Sciatic nerve (tissue), 2 donors: ENCODE results near the gene INF2. TPM values are rescaled to one million over a fixed set of nuclear protein-coding genes. Genes with fewer than 3 reads are reported as not detected.
"Not testable (repeated sequence)": the region's sequence is repeated elsewhere in the genome, so short reads cannot be mapped to it uniquely, and the experiment has no call there.

Source experiments
- ATAC-seq: fragments of 200-7000 bp; cut with Tn5 transposase; one replicate; pipeline ENCODE4 v1.9.1; 2020; ENCODE audit warnings: mild to moderate bottlenecking, moderate library complexity
- DNase-seq: peaks from one replicate; pipeline ENCODE4 v3.0.0-alpha.2; 2020; ENCODE audit warnings: low spot score
- intact Hi-C: fragments of 100-400 bp; cut with DNase I; formaldehyde crosslinking; loops from one replicate; pipeline ENCODE4 v1.14.2; 2022
- total RNA-seq: library from RNA; stranded (reverse); fragmentation: NEBNext Ultra II Directional; extraction: Animal tissue kit (Norgen Biotek cat#: 25700); gene quantifications from one replicate; pipeline ENCODE4 v1.2.1, GENCODE V29; 2021
- donor health status: DM: no; HTN: no; CAD: no.
- donor health status: DM: no; HTN: no; CAD: no.

The INF2 gene
- total RNA-seq, result 343 TPM

DNA sequence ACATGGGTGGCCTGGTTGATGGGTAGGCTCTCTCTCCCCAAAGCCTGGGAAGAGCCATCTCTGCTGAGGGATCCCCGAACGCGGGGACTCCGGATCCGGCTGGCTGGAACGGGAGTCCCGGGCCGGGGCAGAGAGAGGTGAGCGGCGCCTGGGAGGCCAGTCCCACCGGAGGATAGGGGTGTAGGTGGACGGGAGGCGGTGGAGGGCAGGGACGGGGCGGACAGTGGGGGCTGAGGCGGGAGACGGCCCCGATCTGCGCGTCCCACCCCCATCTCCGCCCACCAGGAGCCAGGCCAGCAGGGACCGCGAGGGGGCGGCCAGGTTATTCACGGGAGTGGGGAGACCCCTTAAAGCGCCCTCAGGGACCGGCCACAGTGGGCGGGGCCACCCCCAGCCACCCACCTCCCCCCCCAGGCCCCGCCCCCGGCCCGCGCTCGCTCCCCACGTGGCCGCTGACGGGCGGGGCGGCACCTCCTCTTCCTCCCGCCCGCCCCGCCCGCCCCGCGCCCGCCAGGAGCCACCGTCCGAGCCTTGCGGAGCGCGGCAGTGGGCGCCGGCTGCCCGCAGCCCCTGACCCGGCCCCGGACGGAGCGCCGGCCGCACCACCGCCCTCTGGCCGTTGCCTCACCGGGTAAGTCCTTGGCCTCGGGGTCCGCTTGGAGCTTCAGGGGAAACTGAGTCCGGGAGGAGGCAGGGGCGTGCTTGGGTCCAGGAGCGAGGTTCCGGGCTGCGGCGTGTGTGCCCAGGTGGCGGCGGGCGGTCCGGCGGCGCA lies at the start of gene INF2:
Gene INF2, plus strand, starts transcription at position 510 of the 772 bp plus-strand sequence. CDS start 11,748 bp downstream, outside the sequence.
- no peak for DNase-seq
- intact Hi-C loops, result no loop called here
- peak; percentile 68 for ATAC-seq

DNA sequence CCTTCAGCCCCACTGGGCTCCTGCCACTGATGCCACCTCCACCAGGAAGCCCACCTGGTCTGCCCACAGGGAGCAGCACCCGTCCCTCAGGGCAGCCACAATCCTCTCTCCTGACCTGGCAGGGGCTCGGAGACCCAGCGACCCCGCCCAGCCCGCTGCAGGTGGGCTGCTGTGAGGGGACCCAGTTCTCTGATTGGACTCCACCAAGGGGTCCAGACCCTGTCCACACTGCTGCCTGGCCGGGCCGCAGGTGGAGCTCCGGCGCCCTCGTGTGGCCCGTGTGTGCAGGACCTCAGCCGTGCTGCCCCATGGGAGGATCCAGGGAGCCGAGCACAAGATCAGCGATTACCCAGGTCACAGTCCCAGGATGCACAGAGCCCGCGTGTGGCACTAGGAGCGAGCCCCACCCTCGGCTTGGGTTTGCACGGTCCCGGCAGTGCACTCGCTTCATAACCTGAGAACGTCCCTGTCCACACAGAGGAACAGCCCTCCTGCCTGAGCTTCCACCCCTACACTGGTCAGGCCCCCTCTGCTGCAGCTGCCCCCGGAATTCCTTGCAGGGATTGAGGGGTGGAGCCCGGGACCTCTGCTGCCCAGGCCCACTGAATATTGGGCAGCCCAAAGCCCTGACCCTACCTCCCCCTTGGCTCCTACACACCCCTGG lies 49.4 kb upstream of the INF2 start:
- DNase-seq, result no peak
- peak; percentile 81 for ATAC-seq
- intact Hi-C loops, result loop anchor here (5.0 kb wide), 1 partner anchor 503 kb away; the partner anchor contains the start of gene KIF26A

DNA sequence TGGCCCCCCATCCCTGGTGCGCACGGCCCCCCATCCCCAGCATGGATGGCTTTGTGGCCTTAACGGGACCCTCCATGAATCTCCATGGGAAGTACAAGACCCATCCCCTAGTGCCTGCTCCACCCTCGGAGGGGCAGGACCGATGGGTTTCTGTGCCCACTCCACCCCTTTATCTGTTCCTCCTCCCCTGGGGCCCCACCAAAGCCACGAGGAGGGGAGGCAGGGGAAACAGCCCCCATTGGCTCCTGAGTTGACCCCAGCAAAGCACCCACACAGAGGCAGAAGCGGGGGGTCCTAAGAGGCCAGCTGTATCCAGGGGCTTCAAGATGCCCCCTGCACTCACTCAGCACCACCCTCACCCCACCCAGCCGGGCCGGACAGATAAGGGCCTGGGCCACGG lies 48.7 kb upstream of the INF2 start:
- intact Hi-C loops, result loop anchor here (5.0 kb wide), 1 partner anchor 503 kb away; the partner anchor contains the start of gene KIF26A
- DNase-seq (no peak), ATAC-seq (peak; percentile 5)

DNA sequence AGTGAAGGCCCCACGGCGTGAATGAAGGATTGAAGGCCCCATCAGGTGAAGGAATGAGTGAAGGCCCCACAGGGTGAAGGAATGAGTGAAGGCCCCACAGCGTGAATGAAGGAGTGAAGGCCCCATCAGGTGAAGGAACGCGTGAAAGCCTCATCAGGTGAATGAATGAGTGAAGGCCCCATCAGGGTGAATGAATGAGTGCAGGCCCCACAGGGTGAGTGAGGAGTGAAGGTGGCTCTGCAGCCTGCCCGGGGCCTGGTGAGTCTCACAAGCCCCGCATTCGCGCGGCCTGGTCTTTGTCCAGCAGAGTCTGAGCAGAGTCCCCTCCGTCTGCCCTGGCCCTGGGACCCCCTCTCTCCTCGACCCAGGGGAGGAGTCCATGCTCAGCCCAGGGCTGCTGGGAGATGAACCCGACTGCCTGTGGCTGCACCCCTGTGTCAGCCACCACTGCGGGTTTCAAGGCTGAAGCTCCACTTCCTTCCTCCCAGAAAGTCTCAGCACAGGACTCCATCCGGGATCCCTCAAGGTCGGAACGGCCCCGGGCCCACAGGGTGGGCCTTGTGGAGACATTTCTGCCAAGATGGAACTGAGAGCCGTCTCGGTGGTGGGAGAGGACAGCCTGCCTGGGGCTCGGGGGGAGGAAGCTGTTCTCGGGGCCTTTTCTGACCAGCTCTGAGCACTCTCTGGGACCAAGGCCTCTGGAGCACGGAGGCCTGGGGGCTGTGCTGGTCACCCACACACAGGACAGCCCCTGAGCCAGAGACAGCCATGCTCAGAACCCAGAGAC lies 47.5 kb upstream of the INF2 start:
- DNase-seq (no peak), ATAC-seq (peak; percentile 23)
- intact Hi-C loops, result loop anchor here (5.0 kb wide), 1 partner anchor 505 kb away; the partner anchor contains the start of gene KIF26A

DNA sequence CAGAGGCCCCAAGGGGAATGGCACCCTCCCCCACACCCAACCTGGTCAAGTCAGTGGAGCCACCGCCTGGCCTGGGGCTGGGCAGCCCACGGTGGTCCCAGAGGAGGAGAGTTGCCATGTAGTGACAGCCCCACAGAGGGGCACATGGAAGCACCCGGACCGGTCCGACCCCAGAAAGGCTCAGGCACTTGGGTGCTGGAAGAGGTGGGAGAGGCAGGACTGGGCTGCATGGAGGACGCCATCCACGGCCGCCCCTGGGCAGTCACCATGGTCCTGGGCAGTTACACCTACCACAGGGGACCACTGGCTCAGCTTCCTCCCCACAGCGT lies 46.9 kb upstream of the INF2 start:
- DNase-seq, result no peak
- intact Hi-C loops, result loop anchor here (5.0 kb wide), 1 partner anchor 505 kb away; the partner anchor contains the start of gene KIF26A
- no peak for ATAC-seq

DNA sequence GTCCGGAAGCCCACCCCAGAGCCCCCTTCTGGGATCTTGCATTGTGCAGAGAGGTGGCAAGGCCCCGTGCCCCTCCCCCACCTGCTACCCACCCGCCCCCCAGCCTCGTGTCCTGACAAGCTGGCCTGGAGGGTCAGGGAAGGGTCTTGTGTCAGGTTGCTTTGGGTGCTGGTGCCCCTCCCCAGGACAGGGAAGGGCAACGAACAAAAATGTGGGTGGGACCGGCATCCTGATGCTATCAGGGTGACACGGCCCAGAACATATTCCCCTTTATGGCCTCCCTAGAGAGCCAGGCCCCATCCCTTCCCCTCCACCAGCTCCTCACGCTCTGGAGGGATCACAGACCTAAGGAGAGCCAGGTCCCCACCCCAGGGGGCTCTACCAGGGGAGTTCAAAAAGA lies 46.1 kb upstream of the INF2 start:
- intact Hi-C loops, result loop anchor here (5.0 kb wide), 1 partner anchor 506 kb away; the partner anchor contains the start of gene KIF26A
- DNase-seq, result no peak
- ATAC-seq, result no peak

DNA sequence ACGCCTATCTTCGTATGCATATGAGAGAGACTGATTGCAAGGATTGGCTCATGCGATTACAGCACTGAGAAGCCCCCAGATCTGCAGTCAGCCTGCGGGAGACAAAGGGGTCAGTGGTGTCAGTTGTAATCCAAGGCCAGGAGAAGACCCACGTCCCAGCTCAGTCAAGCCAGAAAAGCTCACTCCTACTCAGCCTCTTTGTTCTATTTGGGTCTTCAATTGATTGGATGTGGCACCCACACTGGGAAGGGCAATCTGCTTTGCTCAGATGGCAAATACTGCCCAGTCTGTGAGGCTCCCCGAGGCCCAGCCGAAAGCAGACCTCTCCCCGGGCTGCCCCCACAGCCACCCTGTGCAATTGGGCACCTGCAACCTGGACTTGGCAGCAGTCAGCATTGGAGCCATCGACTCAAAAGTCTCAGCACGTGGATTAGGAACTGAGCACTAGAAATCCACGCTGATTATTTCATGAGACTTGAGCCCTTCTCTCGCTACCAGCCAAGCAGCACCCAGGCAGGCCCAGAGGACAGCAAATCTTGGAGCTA lies 45.3 kb upstream of the INF2 start:
- DNase-seq (no peak), ATAC-seq (no peak)
- intact Hi-C loops, result loop anchor here (5.0 kb wide), 1 partner anchor 507 kb away; the partner anchor contains the start of gene KIF26A

DNA sequence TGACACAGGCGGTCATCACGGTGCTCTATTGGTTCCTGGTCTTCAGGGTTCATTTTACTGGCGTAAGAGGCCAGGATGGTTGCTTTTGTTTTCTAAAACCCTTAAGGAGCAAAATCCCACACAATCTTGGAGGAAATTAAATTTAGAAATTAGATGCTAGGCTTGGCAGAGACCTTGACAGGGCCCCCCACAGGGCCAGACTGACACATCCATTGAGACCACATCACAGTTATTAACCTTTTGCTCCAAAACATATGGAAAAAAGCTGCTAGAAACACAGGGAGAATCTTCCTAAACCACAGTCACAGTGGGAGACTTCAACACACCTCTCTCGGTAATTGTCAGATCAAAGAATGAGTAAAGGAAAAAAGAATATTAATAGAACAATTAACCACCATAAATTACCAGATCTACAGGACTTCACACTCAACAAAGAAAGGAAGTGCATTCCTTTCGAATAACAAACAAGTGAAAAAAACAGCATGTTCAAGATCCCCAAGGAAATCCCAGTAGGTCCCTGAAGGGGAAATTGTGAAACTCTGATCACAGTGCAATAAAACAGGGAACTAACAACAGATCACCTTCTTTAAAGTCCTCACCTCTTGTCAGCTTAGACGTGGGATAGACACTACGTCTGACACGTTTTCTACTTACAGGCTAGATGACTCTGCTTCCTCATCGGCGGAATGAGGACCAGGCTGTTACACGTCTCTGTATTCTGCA lies 44.6 kb upstream of the INF2 start:
- intact Hi-C loops, result loop anchor here (5.0 kb wide), 1 partner anchor 508 kb away; the partner anchor contains the start of gene KIF26A
- no peak for DNase-seq
- ATAC-seq, result no peak

DNA sequence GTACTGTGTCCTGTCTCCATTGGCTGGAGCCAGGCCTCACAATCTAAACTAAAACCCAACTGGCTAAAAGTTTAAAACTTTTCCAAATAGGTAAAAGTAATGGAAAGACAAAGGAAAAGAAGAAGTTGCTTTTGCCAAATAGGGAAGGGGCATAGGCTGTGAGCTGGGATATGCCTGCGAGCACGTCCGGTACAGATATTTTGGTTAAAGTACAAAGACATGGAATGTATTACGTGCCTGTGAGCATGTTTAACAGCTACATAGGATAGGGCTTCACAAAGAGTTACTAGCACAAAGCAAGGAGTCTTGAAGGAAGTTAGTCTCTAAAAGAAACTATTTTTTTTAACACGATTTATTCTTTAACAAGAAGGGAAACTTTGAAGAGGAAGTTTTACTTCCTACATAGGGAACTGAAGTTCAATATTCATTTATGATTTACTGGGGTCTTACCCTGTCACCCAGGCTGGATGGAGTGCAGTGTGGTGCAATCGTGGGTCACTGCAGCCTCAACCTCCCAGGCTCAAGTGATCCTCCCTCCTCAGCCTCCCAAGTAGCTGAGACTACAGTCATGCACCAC lies 41.9 kb upstream of the INF2 start:
- no peak for ATAC-seq
- DNase-seq, result no peak
- intact Hi-C loops, result no loop called here

DNA sequence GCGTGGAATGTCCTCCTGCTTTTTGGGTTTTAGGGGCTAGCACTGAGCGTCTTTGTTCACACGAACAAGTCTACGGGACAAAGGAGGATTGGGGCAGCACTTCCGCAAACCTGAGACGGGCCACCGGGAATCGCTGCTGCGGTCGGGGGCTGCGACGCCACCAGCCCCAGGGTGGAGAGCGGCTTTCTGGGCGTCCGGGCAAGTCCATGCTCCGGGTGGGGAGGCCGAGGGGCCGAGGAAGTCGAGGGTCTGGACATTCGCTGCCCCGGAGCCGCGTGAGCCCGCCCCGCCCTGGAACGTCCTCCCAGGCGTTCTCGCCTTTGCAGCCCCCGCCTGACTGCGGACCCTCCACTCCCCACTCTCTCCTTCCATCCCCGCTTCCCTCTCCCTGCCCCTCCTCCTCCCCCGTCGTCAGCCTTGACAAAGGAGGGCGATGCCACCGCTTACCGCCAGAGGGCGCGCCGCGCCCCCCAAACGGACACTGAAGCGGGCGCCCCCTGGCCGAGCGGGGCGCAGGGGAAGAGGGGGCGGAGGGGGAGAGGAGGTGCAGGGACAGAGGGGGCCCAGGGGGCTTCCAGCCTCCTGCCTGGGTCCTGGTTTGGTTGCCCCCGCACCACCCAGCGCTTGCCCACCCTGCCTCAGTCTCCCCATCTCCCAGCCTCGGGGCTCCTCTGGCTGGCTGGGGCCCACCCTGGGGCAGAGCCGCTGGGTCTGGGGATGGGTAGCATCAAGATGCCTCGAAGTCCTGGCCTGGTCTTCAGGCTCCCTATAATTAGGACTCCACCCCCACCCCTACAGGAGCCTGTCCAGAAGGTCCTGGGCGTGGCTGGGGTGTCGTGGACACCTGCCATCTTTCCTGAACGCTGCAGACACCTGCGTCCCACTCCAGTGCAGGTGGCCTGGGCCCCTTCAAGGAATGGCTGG lies 39.1 kb upstream of the INF2 start:
- DNase-seq (peak; percentile 89), ATAC-seq (peak; percentile 91)
- intact Hi-C loops, result loop anchor here (5.0 kb wide), 1 partner anchor 57 kb away; no protein-coding TSS in a partner anchor

DNA sequence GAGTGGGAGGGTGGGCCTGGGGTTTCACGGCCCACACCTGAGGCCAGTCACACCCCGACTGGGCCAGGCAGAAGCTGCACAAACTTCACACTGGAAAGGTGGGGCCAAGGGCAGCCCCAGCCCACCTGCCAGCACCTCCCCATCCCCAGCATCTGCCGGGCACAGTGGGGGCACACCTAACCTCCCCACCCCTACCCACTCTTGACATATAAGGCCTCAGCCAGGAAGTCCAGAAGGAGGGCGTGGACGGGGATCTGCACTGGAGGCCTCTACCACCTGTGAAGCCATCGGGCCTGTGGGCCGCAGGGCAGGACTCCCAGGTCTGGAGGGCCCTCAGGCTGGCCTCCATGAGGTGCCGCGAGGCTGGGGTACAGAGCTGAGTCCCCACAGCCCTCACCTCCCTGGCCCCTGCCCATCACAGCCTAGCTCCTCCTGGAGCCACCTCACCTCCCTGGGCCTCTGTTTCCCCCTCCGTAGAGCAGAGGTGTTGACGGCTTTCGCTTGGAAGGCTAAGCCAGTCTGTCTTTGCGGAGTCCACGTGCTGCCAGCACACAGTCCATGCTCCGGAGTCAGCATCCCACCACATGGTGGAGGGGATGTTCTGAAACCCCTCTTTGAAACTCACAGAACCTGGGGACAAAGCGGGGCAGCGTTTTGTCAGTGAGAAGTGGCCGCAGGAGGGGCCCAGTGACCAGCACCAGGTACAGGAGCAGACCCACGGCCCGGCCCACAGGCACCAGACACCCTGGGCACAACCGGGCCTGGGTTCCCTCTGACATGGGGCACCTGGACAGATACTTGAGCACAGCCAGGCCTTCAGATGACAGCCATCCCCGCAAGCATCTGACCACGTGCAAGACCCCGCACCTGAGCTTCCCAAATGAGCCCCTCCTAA lies 38.2 kb upstream of the INF2 start:
- no peak for DNase-seq
- peak; percentile 19 for ATAC-seq
- intact Hi-C loops, result loop anchor here (5.0 kb wide), 1 partner anchor 56 kb away; no protein-coding TSS in a partner anchor

DNA sequence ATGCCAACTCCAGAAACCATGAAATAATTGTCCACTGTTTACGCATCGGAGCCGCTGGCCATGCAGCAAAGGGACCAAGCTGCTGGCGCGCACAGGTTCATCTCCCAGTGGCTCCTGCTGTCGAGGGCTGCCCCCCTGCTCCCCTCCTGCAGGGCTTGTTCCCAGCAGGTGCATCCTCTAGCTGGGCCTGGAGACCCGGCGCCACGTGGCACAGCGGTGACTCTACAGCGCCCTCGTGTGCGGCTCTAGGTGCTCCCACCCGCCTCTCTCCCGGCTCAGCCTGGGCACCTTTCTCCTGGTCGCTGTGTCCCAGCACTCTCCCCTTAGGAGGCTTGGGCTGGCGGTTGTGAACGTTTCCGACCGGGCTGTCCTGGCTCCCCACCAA lies 37.5 kb upstream of the INF2 start:
- intact Hi-C loops, result loop anchor here (5.0 kb wide), 1 partner anchor 55 kb away; no protein-coding TSS in a partner anchor
- no peak for ATAC-seq
- DNase-seq, result no peak

DNA sequence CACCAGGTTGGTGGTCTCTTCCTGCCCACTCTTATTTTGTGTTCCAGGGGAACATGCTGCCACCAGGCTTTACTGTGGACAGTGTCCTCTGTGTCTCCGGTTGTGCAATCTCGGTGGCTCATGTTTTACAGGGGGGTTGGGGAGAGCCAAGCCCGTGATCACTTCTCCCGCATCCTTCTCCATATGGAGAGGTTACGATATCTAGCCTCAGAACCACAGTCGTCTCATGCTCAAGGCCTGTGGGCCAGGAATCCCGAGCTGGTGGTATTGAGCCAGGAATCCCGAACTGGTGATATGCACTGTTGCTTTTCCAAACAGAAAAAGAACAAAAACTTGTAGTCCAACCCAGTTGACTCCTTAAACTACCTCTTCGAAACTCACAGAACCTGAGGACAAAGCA lies 37.0 kb upstream of the INF2 start:
- DNase-seq, result no peak
- intact Hi-C loops, result loop anchor here (5.0 kb wide), 1 partner anchor 55 kb away; no protein-coding TSS in a partner anchor
- ATAC-seq, result no peak

DNA sequence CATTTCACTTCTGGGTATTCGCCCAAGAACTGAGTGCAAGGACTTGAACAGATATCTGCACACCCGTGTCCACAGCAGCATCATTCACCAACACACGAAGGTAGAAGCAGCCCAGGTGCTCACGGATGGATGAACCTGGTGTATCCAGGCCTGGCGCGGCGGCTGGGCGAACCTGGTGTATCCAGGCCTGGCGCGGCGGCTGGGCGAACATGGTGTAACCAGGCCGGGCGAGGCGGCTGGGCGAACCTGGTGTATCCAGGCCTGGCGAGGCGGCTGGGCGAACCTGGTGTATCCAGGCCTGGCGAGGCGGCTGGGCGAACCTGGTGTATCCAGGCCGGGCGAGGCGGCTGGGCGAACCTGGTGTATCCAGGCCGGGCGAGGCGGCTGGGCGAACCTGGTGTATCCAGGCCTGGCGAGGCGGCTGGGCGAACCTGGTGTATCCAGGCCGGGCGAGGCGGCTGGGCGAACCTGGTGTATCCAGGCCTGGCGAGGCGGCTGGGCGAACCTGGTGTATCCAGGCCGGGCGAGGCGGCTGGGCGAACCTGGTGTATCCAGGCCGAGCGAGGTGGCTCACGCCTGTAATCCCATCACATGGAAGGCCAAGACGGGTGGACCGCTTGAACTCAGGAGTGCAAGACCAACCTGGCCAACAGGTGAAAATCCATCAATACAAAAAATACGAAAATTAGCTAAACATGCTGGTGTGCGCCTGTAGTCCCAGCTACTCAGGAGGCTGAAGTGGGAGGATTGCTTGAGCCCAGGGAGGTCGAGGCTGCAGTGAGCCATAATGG lies 36.1 kb upstream of the INF2 start:
- intact Hi-C loops, result loop anchor here (5.0 kb wide), 1 partner anchor 54 kb away; no protein-coding TSS in a partner anchor
- DNase-seq, ATAC-seq: not testable (repeated sequence)

DNA sequence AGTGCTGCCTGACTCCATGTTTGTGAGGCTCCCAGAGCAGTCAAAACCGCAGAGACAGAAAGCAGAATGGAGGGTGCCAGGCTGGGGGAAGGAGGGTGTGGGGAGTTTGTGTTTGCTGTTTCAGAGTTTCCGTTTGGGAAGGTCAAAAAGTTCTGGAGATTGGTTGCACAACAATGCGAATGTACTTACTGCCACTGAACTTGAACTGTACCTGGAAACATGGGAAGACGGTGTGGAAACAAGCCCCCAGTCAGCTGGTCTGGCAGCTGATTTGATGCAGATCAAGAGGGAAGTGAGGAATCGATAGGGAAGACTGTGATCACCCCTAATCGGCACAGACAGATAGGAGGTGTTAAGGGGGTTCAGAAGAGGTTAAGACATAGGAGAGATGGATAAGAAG lies 35.3 kb upstream of the INF2 start:
- no peak for DNase-seq
- intact Hi-C loops, result loop anchor here (5.0 kb wide), 1 partner anchor 53 kb away; no protein-coding TSS in a partner anchor

More for the DNA sequence above, 35.3 kb upstream of the INF2 start:
- ATAC-seq, result no peak
